Fibroblast of gingiva (primary cell): Measurements from ENCODE around the gene GTF2F2.
"Not testable (repeated sequence)": the region's sequence is repeated elsewhere in the genome, so short reads cannot be mapped to it uniquely, and the experiment has no call there.

Experiments used
- DNase-seq: peaks from one replicate; pipeline ENCODE4 v3.0.0-alpha.2; 2011; ENCODE audit warnings: low read depth

The GTF2F2 gene

DNA sequence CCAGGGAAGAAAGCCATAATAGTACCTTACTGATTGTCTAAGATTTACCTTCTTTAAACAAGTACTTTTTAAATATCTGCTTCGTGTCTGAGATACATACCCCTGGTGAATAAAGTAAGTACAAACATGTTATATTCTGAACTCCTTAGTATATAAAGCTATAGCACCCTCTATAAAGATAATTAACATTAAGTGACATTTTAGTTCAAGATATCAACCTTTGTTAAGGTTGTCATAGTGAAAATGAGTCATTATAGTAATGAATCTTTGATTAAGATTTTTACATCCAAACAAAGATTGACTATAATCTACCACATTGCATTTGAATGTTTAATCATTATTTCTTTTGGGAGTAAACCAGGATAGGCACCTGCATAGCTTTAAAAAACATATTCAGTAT lies 135.9 kb downstream of the GTF2F2 start:
- no peak for DNase-seq

DNA sequence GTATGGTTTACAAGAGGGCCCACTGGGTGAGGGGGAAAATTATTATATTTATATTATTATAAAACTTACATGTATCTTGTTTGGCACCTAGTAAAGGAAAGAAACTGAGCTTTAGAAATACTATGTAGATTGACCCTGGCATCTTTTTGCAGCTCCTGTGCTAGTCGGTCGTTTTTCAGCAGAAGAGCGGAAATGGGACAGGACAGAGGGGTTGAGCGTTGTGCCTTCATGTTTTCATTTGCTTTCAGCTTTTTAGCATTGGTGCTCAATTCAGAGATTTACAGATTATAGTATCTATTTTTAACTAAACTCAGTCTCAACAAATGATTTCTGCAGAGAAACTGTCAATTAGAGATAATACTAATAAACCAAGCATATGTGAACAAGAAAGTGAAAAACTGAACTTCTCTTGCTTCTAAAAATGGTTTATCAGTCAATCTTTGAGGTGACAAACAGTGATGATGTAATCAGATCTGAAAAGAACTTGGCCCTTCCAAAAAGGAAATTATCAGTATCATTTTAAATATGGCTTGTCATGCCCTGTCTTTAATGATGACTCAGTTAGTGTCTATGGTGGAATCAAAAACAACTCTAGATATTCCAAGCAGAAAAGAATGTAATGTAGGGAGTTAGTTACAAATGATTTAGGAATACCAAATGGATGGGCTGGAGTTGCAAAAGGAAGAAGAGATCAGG lies 137.5 kb downstream of the GTF2F2 start:
- no peak for DNase-seq

DNA sequence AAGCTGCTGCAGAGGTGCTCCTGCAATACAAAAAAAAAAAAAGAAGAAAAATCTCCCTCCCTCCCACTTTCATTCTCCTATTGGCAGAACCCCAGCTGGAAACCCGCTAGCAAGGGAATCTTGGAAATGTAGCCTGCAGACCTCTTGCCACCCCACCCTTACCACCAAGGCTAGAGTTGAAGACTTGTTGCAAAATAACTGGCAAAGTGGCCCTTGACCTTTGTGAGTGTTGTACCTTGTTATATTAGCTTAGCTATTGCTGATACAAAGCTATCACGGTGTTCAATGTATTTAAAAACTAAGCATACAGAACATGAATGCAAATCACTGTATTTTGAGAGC lies 138.0 kb downstream of the GTF2F2 start:
- DNase-seq, result peak; percentile 21

DNA sequence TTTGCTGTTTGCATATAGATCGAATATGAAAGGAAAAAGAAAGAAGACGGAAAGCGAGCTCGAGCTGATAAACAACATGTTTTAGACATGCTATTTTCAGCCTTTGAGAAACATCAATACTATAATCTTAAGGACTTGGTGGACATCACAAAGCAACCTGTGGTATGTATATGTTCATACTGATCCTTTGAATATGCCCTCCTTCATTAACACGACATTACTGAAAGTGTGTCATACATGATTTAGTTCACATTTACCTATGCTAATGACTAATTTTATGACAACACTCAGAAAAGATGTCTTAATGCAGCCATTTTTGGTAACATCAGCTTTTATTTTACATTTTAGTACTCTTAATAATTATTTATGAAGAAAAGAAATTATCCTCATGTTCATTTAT lies 146.9 kb downstream of the GTF2F2 start:
- DNase-seq, result no peak

DNA sequence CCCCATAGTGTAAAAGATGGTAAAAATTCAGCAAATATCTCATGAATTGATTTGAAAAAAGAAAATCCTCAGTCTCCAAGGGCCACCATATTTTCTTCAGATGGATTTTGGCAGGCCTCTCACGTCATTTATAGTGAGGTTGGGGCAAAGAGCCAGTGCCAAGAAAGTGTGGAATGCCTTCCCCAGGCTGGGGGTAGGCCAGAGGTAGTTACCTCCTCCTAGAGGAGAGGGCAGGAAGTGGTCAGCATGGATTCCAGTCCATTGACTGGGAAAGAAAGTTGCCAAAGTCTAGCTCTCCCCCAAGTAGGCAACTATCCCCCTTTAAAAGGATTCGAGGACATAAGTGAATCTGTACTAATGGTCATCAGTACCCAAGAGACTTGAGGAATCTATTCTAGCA lies 148.9 kb downstream of the GTF2F2 start:
- peak; percentile 3 for DNase-seq

DNA sequence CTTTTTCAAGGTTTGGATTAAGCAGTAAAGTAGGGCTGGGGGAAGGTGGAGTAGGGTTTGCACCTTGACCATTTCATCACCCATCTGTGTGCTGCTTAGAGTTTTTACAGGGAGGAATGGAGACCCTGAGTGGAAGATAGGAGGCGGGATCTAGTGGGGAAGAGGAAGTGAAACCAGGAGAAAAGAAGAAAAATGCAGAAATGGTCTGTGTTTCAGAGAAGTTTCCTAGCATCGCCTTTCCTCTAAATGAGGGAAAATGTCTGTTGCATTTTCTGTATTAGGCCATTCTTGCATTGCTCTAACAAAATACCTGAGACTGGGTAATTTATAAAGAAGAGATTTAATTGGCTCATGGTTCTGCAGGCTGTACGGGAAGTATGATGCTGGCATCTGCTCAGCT lies 156.6 kb downstream of the GTF2F2 start:
- no peak for DNase-seq

DNA sequence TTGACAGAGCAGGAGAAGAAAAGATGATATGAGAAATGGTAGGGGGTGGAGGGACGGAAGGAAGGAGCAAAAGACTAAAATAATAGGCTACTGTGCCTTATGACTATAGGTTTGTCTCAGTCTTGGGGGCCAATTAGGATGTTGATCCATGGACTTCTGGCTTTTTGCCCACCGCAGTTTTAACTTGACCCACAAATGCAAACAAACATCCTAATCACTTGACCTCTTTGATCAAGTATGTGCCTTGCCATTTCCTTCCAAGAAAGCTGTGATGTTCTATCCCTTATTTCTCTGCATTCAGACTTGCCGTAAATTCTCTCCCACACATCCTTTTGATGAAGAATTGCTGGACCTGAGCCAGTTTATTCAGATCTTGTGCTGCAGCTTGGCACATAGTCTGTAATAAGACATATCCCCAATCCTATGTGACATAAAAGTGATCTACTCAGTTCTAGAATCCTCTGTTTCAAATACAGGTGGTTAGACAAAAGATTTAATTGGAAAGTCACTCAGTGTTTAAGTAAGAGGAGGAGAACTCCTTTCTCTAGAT lies 157.9 kb downstream of the GTF2F2 start:
- DNase-seq, result no peak

DNA sequence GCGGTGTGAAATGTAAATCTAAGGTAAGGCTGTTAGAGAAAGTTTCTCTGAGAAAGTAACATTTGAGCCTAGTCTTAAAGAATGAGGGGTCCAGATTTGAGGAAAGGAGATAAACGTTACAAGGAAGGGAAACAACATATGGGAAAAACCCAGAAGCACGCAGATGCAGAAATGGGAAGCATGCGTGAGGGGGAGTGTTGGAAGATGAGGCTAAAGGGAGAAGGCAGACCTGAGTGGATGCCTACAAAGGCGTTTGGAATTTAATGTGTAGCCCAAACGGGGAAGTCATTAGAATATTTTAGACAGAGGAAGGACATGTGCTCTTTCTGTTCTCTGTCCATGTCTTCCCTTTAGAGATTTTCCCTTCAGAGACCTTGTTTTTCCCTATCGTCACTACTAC lies 159.7 kb downstream of the GTF2F2 start:
- no peak for DNase-seq

DNA sequence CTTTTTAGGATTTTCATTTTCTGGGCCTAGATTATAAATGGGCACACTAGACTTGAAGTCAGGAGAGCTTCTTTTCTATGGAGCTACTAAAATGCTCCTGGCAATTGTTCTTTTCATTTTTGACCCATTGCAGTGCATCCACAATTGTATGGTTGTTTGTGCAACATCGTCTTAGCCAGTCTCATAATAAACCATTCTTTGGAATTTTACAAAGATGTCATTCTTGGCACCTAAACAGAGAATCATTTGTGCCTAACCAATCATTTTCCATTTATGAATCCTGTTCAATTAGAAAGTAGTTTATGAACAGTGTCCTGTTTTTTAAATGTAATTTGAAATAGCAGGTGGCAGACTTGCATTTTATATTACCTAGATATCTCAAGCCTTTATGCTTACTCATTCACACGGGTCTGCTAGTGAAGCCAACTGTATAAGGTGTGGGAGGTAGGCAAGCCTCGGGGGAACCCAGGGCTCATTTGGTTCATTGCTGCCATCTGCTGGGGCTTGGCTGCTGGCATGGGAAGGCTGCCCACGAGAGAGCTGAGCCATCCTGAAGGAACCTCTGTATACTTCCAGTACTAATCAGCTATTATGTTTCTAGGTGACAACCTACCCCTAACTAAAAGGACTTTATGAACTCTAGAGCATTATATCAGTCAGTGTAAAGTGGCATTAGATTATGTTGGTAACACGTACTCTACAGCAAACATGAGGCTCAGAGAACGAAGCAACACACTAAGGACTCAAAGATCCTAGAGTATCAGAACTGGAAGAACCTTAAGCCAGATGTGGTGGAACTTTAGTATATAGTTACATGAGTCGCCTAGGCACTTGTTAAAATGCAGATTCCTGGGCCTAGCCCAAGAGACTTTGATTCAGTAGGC lies 160.7 kb downstream of the GTF2F2 start:
- peak; percentile 59 for DNase-seq

DNA sequence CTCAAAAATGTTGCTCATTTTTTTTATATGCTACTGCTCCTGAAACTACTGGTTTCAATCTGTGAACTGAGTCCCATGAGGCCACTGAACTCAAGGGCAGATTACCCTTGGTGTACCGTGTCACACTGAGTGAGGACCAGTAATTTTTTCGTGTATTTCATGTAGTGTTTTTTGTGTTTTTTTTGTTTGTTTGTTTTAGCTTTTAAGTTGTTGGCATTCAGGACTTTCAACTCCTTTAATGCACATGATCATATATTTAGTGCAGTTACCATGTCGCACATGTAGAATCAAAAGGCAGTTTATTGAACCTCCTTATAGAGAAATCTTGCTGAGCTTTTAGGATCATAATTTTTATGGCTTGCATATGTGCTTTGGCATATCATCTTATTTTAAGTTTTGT lies 162.7 kb downstream of the GTF2F2 start:
- DNase-seq, result no peak

DNA sequence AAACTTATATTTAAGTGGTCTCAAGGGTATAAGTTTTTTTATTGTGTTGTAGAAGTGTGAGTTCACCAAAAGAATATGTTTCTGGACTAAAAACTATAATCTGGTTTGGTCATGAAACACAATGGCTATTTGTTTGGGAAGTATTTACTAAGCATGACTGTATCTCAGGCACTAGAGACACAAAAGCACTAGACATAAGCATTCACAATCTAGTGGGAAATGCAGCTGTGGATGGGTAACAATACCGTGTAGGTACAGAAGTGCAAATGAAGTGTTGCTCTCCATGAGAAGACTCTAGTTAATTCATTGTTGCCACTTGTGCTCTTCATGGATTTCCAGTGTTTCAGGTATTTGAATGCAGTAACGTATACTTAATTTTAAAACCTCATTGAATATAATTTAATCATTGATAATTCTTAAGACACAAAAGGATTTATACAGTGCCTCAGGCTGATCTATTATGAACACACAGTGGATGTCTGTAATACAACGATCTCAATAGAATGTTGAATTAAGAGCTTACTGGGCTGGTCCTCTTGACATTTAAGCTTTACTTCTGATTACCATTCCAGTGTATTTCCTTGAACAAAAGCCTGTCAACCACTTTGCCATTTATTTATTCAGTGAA lies 169.7 kb downstream of the GTF2F2 start:
- no peak for DNase-seq

DNA sequence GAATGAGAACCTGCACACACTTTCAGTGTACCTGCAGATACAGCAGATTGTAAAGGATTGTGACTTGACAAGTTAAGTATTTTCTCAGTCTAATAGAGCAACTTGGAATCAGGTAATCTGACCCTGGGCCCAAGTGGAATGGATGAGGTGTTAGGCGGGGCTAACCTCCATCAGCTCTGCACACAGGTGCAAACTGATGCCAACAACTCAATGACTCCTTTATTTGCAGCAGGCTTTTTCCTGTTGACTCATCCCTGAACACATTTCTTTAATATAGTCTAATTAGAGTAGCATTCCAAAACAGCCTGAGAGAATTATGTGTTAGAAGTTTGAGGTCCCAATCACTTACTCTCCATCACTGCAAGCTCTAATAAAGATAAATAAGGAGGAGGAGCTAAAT lies 171.9 kb downstream of the GTF2F2 start:
- no peak for DNase-seq

DNA sequence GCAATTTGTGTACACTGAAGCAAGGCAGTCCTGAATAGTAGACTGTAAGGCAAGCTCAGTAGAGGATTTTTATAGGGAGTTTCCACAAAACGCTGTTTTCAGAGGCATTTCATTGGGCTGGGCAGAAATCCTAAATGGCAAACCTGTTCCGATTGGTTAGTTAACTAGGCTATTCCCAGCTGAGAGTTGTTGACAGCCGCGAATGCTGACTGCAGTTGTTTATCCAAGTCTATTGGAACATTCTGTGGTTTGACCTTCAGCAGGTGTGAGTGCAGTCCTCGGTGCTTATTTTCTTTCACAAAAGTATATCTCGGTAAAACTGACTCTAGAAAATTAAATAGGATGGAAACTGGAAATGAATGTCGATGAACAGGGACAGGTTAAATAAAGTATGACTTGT lies 175.2 kb downstream of the GTF2F2 start:
- DNase-seq, result no peak

DNA sequence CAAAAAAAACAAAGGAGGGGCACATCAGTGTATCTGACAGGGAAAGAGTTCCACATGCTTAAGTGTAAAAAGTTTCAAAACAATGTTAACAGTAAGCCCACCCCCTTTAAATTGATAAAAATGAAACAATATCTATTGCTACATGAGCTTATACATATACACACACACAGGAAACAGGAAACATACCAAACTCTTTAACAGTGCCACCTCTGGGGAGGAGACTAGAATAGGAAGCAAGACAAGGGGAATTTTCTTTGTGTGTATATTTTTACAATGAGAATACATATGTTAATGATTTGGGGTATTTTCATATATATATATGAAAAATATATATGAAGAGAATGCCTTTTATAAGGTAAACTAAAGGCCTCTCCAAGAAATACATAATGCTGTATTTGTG lies 175.9 kb downstream of the GTF2F2 start:
- no peak for DNase-seq

DNA sequence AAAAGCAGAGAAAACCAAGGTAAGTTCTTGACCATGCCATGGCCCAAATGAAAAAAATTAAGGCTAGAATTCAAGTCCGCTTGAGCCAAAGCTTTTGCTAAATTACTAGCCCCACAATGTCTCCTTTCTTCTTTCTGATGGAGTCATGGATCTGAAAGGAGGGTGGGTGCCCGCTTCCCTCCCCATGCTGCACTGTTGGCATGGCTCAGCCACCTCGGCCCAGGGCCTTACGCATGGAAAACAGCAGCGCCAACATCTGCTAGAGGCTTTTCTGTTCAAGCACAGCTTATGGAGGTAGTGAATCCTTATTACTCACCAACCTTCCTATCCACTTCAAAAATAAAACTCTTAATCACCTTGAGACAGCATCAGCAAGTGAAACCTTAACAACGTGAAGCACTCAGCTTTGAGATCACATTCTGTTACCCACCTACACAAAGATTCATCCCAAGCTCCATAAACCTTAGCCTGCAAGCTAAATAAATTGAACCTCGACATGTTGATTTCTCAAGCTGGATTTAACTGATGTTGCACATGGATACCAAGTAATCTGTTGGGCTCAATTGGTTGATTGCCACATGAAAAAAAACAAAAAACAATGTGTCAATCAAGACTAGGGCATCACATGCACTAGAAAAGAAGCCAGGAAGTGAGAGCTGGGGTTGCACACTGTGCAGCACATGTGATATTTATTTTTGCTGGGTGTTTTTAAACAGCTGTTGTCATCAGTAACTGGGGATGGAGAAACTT lies 177.3 kb downstream of the GTF2F2 start:
- no peak for DNase-seq

DNA sequence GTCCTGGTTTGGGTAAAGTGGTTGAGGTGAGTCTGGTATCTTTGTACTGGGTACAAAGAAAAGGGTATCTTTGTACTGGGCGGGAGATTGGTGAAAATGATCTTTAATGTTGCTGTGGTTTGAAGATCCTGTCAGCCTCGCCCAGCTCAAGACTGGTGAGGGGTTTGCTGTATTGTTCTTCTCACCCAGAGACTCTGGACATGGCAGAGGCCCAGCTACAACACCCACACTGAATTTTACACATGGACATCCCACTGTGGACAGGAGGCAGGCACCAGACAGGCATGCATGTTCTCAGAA lies 177.8 kb downstream of the GTF2F2 start:
- DNase-seq, result no peak

DNA sequence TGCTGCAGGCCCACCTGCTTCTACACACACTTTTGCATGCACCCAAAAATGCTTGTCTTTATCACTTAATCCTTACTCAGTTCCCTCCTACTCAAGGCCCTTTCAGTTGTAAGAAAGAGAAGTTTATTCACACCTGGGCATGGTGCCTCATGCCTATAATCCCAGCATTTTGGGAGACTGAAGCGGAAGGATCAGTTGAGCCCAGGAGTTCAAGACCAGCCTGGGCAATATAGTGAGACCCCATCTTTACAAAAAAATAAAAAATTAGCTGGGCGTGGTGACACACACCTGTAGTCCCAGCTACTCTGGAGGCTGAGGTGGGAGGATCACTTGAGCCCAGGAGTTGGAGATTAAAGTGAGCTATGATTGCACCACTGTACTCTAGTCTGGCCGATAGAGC lies 178.2 kb downstream of the GTF2F2 start:
- DNase-seq, result not testable (repeated sequence)

DNA sequence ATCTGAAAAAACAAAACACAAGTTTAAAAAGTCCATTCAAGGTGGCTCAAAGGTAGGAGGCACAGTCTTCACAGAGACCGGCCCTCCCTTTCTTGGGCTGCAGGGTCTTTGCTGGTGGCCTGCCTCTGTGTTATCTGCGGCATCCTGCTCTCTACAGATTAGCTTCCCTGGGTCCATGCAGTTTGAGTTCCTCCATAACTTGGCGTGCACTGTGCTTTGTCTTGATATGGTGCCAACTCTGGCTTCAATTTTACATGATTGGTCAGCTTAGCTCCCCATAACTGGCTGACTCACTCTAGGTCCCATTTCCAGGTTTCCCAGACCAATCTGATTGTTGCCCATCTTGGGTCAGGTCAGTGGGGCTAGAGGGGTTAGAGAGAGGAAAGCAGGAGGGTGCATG lies 178.9 kb downstream of the GTF2F2 start:
- no peak for DNase-seq

DNA sequence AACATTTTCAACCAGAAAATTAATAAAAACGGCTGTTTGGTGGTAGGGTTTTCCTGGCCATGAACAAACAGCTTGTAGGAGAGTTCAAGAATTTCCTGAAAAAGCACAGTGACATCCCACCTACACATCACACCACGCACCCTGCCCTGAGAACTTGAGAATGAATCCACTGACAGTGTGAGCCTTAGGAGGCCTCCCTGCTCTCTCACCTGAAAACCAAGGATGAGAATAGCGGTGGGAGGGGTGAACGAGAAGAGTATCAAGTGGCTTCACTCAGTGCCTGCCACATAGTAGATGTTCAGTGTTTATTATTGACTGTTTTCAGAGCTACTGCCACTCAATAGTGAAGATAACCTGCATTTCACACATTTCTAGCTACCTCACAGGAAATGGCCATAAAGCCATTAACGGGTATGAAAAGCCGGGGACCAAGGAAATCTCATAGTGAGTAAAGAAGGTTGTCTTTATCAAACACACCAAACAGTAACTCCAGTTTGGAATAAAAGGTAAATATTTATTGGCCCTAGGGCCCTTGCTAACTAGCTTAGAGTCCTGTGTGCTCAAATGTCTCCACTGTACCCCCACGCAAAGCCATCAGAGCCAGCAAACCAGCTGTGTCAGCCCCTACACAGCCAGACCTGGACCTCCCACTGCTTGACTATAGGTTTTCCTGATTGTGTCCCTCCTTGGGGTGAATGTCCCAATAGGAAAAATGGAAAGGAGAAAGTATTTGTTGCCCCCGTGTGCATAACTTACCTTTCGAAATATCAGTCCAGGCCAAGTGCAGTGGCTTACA lies 180.1 kb downstream of the GTF2F2 start:
- no peak for DNase-seq

DNA sequence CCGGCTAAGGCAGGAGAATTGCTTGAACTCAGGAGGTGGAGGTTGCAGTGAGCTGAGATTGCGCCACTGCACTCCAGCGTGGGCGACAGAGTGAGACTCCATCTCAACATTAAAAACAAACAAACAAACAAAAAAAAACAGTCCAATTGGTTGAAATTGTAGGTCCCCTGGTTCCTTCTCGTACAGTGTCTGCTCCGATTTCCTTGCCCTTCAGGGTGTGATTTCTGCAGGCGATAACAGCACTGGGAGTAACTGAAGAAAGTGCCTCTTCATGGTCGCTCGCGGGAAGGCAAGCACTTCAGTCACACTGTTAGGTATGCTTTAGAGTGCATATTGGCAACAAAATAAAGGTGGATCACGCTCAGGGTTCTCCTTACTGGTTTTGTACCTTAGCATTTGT lies 181.0 kb downstream of the GTF2F2 start:
- DNase-seq, result no peak

DNA sequence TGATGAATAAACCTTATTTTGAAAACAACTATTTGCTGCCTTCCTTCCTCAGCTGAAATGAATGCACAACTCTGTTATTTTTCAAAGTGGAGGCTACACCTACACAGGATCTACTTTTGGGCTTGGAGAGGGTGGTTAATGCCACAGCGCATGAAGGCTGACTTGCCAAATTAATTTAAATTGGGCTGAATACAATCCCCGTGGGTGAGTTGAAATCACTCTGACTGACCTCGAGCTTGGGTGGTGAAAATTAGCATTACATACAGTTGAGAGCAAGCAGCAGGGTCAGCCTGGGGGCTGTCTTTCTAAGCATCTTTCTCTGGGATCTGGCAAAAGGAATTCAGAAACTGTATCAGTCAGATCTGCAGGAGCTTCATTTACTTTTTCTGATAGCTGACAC lies 182.2 kb downstream of the GTF2F2 start:
- no peak for DNase-seq

DNA sequence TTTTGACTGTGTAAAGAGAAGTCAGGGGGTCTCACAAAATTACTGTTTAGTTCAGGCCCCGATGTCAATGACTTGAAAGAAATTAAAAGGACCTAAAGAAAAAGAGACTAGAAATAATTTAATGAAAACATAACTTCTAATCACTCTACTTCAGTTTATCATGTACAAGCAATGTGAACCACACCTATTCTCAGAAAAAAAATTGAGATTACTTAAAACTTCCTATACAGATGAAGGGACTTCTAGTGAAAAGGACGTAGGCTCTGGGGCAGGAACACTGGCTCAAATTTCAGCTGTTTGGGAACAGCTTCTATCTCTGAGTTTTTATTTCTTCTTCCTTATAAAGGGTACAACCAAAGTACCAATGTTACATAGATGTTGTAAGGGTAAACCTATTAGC lies 182.7 kb downstream of the GTF2F2 start:
- DNase-seq, result no peak
